Neural cell (in vitro differentiated cells): ENCODE measurements around the gene ALG10. TPM values are rescaled to one million over a fixed set of nuclear protein-coding genes. Genes with fewer than 3 reads are reported as not detected.
"Not testable (repeated sequence)": the region's sequence is repeated elsewhere in the genome, so short reads cannot be mapped to it uniquely, and the experiment has no call there.

Experiments used
- H2AFZ ChIP-seq: fragments of 200-600, 300-800 bp; sonication (generic), shearing (Covaris generic); 2 replicates; pipeline ENCODE4 v1.6.0; 2014; ENCODE audit warnings: low read depth, mild to moderate bottlenecking, antibody characterized with exemption, low read length, moderate library complexity
- H3F3A ChIP-seq: fragments of 200-600 bp; shearing (Covaris generic); 2 replicates; pipeline ENCODE4 v1.6.1; 2016; ENCODE audit warnings: mild to moderate bottlenecking, moderate library complexity, mixed read lengths, antibody characterized with exemption, low read length; ENCODE audit not compliant: insufficient read depth, poor library complexity, severe bottlenecking
- H3K27ac ChIP-seq: fragments of 200-600, 300-800 bp; sonication (generic), shearing (Covaris generic); 2 replicates; pipeline ENCODE4 v1.5.1; 2014; ENCODE audit warnings: mild to moderate bottlenecking, low read length, moderate library complexity
- H3K27me3 ChIP-seq: fragments of 300-800, 200-600 bp; sonication (generic), shearing (Covaris generic); 2 replicates; pipeline ENCODE4 v1.6.0; 2014; ENCODE audit warnings: mild to moderate bottlenecking, low read depth, low read length, moderate library complexity; ENCODE audit not compliant: insufficient read depth
- H3K36me3 ChIP-seq: fragments of 300-800, 200-600 bp; sonication (generic), shearing (Covaris generic); 2 replicates; pipeline ENCODE4 v1.5.1; 2014; ENCODE audit warnings: mild to moderate bottlenecking, antibody characterized with exemption, low read length, moderate library complexity; ENCODE audit not compliant: insufficient read depth
- H3K4me2 ChIP-seq: fragments of 300-800, 200-600 bp; sonication (generic), shearing (Covaris generic); 2 replicates; pipeline ENCODE4 v1.6.0; 2014; ENCODE audit warnings: mild to moderate bottlenecking, low read length
- H3K4me3 ChIP-seq: fragments of 300-800, 200-600 bp; sonication (generic), shearing (Covaris generic); 2 replicates; pipeline ENCODE4 v1.5.1; 2014; ENCODE audit warnings: mild to moderate bottlenecking, low read length, moderate library complexity
- H3K79me2 ChIP-seq: fragments of 200-600 bp; shearing (Covaris generic); replicated peaks from 2 replicates; pipeline ENCODE4 v1.6.0; 2014; ENCODE audit warnings: mild to moderate bottlenecking, low read length, moderate library complexity; ENCODE audit not compliant: insufficient read depth
- H3K9ac ChIP-seq: fragments of 300-800, 200-600 bp; sonication (generic), shearing (Covaris generic); 2 replicates; pipeline ENCODE4 v1.6.1; 2016; ENCODE audit warnings: mild to moderate bottlenecking, low read length, mixed read lengths
- H3K9me2 ChIP-seq: fragments of 200-600 bp; shearing (Covaris generic); 2 replicates; pipeline ENCODE4 v1.6.1; 2016; ENCODE audit warnings: mild to moderate bottlenecking, low read length, mixed read lengths; ENCODE audit not compliant: insufficient read depth
- H3K9me3 ChIP-seq: fragments of 200-600, 300-800 bp; sonication (generic), shearing (Covaris generic); 2 replicates; pipeline ENCODE4 v1.6.1; 2016; ENCODE audit warnings: mild to moderate bottlenecking, mixed run types, low read length, moderate library complexity, mixed read lengths
- H4K20me1 ChIP-seq: fragments of 200-600 bp; shearing (Covaris generic); 2 replicates; pipeline ENCODE4 v1.6.1; 2016; ENCODE audit warnings: mild to moderate bottlenecking, mixed run types; ENCODE audit not compliant: insufficient read depth
- CTCF ChIP-seq: fragments of 450-650 bp; IDR thresholded peaks from 2 replicates; pipeline ENCODE4 v1.5.1; 2014; ENCODE audit warnings: antibody characterized with exemption, mild to moderate bottlenecking, moderate library complexity; ENCODE audit not compliant: poor library complexity, severe bottlenecking
- EP300 ChIP-seq: fragments of 450-650 bp; conservative IDR thresholded peaks from 2 replicates; pipeline ENCODE4 v1.6.1; 2014; ENCODE audit warnings: antibody characterized with exemption, mild to moderate bottlenecking, moderate library complexity; ENCODE audit not compliant: poor library complexity, severe bottlenecking
- EZH2 ChIP-seq: fragments of 200-600, 300-800 bp; shearing (Covaris generic), sonication (generic); IDR thresholded peaks from 2 replicates; pipeline ENCODE4 v1.6.1; 2014; ENCODE audit warnings: antibody characterized with exemption, low read length, borderline replicate concordance, mild to moderate bottlenecking; ENCODE audit not compliant: insufficient read depth, poor library complexity, severe bottlenecking
- MXI1 ChIP-seq: fragments of 450-650 bp; conservative IDR thresholded peaks from 2 replicates; pipeline ENCODE4 v1.6.1; 2014; ENCODE audit warnings: antibody characterized with exemption, mild to moderate bottlenecking; ENCODE audit not compliant: poor library complexity, severe bottlenecking
- POLR2AphosphoS5 ChIP-seq: IDR thresholded peaks from 2 replicates; pipeline ENCODE4 v1.6.1; 2012
- RAD21 ChIP-seq: fragments of 450-650 bp; conservative IDR thresholded peaks from 2 replicates; pipeline ENCODE4 v1.6.1; 2014; ENCODE audit warnings: antibody characterized with exemption, mild to moderate bottlenecking, moderate library complexity
- REST ChIP-seq: IDR thresholded peaks from 2 replicates; pipeline ENCODE4 v1.6.1; 2012; ENCODE audit warnings: borderline replicate concordance
- SMC3 ChIP-seq: fragments of 450-650 bp; conservative IDR thresholded peaks from 2 replicates; pipeline ENCODE4 v1.6.1; 2014; ENCODE audit warnings: antibody characterized with exemption, mild to moderate bottlenecking, moderate library complexity; ENCODE audit not compliant: poor library complexity
- TAF1 ChIP-seq: IDR thresholded peaks from 2 replicates; pipeline ENCODE4 v1.6.1; 2012; ENCODE audit warnings: low read depth
- polyA plus RNA-seq: library from polyadenylated mRNA; depleted of rRNA; stranded (reverse); fragments of >200 nt; gene quantifications from 2 replicates; pipeline ENCODE4 v1.2.3, GENCODE V29; 2014

The ALG10 gene
- polyA plus RNA-seq, 1 donor from 2014 or later = 12.8 TPM

- Histone ChIP-seq H2AFZ (no peak overlapping the region), H3K36me3 (no peaks in the 10 kb centered on the region), H3K4me2 (no peak overlapping the region), H3K9me3 (no peaks in the 10 kb centered on the region), H3F3A (no peaks in the 10 kb centered on the region), H3K9me2 (no peaks in the 10 kb centered on the region), H3K4me3 (no peak overlapping the region), H3K79me2 (no peaks in the 10 kb centered on the region), H4K20me1 (no peaks in the 10 kb centered on the region), H3K9ac (no peak overlapping the region), H3K27ac (no peak overlapping the region), H3K27me3 (no peaks in the 10 kb centered on the region)
- TF ChIP-seq RAD21 (no peak), MXI1 (no peak), CTCF (no peak), EP300 (no peak), SMC3 (no peak), EZH2 (no peak), TAF1 (no peak), POLR2AphosphoS5 (no peak), REST (no peak)
Observed at GRCh38 chr12:34046570-34046969, 24.3 kb downstream of the ALG10 start.

GRCh38 chr12:34047855-34048254 is 25.6 kb downstream of the ALG10 start:
- H3K27me3 ChIP-seq, H3K4me3 ChIP-seq, H3K9me3 ChIP-seq, H3K9ac ChIP-seq, H3K79me2 ChIP-seq, H3F3A ChIP-seq, H3K36me3 ChIP-seq, H3K27ac ChIP-seq, H3K9me2 ChIP-seq, H2AFZ ChIP-seq, H4K20me1 ChIP-seq, H3K4me2 ChIP-seq: not testable (repeated sequence)

GRCh38 chr12:34048714-34049113 is 26.4 kb downstream of the ALG10 start:
- Histone ChIP-seq H3K9me2 (no peaks in the 10 kb centered on the region), H4K20me1 (no peaks in the 10 kb centered on the region), H3K9me3 (no peaks in the 10 kb centered on the region), H3K36me3 (no peaks in the 10 kb centered on the region), H3F3A (no peaks in the 10 kb centered on the region), H3K79me2 (no peaks in the 10 kb centered on the region), H3K27ac (no peak overlapping the region), H3K4me3 (no peak overlapping the region), H2AFZ (no peak overlapping the region), H3K27me3 (no peaks in the 10 kb centered on the region), H3K4me2 (no peak overlapping the region), H3K9ac (no peak overlapping the region)
- TF ChIP-seq TAF1 (no peak), RAD21 (no peak), EZH2 (no peak), SMC3 (no peak), REST (no peak), EP300 (no peak), MXI1 (no peak), CTCF (no peak), POLR2AphosphoS5 (no peak)
